ENCODE measurements around the gene VDAC1.

DNA sequence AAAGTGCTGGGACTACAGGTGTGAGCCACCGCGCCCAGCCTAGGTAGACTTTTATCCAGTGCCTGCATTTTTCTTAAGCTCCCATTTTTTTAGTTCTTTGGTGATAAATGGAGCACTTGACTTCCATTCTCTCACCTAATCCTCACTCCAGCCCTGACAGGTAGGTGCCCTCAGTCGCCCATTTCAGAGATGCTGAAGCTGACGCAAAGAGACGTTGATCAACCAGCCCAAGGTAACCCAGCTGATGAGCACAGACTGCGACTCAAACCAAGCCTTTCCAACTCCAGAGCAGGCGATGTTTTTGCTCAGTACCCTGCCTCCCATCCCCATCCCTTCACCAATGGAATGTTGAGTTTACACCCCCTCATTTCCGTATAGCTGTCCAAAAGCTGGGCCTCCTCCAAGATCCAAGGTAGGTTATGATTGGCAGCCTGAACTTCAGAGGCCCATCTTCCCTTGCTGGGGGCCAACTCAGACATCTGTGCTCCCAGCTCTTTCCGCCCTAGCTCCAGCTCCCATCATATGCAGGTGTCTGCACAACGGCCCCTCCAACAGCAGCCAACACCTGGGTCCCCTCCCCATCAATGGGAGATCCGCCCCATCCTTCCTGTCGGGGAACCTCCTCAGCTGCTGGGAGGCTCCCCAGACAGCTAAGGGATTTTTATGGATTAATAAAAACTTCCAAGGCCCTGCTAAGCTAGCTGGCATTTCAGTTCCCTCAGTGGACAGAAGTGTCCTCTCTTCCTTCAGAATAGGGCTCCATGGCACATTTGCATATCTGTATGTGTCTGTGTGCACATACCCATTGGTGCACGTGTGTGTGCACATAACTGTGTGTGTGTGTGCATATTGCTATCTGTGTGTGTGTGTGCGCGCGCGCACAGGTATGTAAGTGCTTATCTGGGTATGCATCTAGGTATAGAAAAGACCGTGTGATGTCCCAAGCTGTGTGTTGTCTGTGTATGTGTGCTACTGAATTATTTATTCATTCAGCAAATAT lies 39.3 kb upstream of the VDAC1 start:
- TF ChIP-seq, protein P1, sequence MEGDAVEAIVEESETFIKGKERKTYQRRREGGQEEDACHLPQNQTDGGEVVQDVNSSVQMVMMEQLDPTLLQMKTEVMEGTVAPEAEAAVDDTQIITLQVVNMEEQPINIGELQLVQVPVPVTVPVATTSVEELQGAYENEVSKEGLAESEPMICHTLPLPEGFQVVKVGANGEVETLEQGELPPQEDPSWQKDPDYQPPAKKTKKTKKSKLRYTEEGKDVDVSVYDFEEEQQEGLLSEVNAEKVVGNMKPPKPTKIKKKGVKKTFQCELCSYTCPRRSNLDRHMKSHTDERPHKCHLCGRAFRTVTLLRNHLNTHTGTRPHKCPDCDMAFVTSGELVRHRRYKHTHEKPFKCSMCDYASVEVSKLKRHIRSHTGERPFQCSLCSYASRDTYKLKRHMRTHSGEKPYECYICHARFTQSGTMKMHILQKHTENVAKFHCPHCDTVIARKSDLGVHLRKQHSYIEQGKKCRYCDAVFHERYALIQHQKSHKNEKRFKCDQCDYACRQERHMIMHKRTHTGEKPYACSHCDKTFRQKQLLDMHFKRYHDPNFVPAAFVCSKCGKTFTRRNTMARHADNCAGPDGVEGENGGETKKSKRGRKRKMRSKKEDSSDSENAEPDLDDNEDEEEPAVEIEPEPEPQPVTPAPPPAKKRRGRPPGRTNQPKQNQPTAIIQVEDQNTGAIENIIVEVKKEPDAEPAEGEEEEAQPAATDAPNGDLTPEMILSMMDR (IDR thresholded peaks at IDR 0.05), result no peak
- no peak for TF ChIP-seq POLR2A (IDR thresholded peaks at IDR 0.05)
- no peak for TF ChIP-seq EP300 (IDR thresholded peaks at IDR 0.05; ENCODE audit: low read depth)
- TF ChIP-seq POLR2AphosphoS5 (IDR thresholded peaks at IDR 0.05), result no peak
